ENCODE results near the gene ZNF407.
"Not testable (repeated sequence)": the region's sequence is repeated elsewhere in the genome, so short reads cannot be mapped to it uniquely, and the experiment has no call there.

ZNF407 gene

GRCh38 chr18:74950479-74950878 is 352.8 kb downstream of the ZNF407 start:
- in situ Hi-C loops (cut with MboI; ENCODE audit: low sequenced_read_pairs), result no loop called here

- in situ Hi-C loops (cut with MboI; ENCODE audit: low sequenced_read_pairs), result no loop called here
These were observed 353.6 kb downstream of the ZNF407 start for GRCh38 chr18:74951165-74951760.

DNA sequence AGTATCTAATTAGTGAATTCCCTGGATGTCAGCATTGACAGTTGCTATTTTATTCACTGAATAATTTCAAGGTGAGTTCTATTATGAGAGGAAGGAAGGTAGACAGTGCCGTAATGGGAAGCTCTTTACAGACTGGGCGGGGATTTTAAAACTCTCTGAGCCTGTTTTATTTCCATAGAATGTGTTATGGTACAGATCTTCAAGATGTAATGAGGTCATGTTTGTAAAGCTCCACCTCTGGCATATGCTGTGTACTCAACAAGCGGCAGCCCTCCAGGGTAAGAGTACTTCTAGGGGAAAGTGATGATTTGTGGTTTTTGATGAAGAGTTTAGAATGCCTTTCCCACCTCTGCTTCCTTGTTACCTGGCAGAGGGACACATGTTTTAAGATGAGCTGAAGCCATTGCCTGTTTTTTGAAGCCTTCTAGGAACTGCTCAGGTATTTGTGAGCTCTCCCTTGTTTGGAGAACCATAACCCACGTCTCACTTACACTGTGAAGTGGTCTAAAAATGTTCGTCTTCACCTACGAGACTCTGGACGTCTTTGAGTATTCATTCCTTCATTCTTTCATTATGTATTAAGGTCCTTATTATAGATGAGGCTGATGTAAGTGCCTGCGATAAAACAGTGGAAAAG is 360.0 kb downstream of the ZNF407 start:
- in situ Hi-C loops (cut with MboI; ENCODE audit: low sequenced_read_pairs), result no loop called here

DNA sequence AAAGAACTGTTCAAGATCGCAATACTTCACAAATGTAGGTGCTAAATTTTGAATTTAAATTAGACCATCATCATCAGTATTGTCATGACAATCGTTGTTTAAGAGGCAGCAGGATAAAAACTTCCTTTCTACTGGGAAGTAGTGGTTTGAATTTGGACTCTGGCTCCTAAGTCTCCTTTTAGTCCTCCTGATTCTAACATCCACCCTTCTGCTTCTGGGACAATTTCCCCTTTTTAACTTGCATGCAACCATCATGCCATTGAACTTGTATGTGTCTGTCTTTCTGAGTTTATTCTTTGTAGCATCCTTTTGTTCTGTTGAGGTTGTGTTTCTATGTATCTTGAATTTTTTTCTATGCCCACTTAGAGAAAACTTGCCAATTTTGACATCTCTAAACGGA is 361.5 kb downstream of the ZNF407 start:
- in situ Hi-C loops (cut with MboI; ENCODE audit: low sequenced_read_pairs), result no loop called here

- in situ Hi-C loops (cut with MboI; ENCODE audit: low sequenced_read_pairs), result no loop called here
These were observed 363.9 kb downstream of the ZNF407 start for GRCh38 chr18:74961596-74961995.

DNA sequence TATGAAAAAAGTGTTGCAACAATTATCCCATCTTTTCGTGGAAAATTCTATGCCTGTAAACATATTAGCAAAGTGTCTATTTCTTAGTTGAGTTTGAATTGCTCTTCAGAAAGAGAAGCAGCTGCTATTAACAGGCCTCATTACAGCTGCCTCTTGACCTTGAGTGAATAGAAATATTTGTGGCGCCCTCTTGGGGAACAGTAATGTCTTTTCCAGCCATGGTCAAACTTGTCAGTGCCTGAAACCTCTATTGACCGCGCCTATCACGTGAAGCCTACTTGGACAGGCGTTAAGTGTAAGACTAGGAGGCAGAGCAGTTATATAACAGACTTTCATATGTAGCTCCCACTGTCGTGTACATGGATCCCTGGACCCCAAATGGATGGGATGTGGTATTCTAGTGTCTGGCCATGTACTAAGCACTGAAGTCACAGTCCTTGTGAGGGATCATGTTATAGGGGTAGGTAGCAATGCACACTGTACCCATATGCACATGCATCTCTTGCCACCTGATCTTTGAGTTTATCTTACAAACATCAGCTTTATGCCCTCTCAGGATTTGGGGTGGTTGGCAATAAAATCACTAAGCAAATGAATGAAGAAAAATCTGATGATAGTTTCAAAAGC is 366.3 kb downstream of the ZNF407 start:
- in situ Hi-C loops (cut with MboI; ENCODE audit: low sequenced_read_pairs), result no loop called here

DNA sequence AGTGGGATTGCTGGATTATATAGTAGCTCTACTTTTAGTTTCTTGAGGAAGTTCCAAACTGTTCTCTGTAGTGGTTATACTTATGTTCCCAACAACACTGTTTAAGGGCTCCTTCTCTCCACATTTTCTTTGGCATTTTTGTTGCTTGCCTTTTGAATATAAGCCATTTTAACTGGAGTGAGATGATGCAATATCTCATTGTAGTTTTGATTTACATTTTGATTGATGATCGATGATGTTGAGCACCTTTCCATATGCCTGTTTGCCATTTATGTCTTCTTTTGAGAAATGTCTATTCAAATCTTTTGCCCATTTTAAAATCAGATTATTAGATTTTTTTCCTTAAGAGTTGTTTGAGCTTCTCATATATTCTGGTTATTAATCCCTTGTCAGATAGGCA is 368.0 kb downstream of the ZNF407 start:
- in situ Hi-C loops (cut with MboI; ENCODE audit: low sequenced_read_pairs), result no loop called here

GRCh38 chr18:74967438-74967837 is 369.8 kb downstream of the ZNF407 start:
- in situ Hi-C loops (cut with MboI; ENCODE audit: low sequenced_read_pairs), result no loop called here

- in situ Hi-C loops (cut with MboI; ENCODE audit: low sequenced_read_pairs), result no loop called here
These were observed 370.3 kb downstream of the ZNF407 start for GRCh38 chr18:74967979-74968378.

GRCh38 chr18:74971358-74971757 is 373.7 kb downstream of the ZNF407 start:
- in situ Hi-C loops (cut with MboI; ENCODE audit: low sequenced_read_pairs), result not testable (repeated sequence)

DNA sequence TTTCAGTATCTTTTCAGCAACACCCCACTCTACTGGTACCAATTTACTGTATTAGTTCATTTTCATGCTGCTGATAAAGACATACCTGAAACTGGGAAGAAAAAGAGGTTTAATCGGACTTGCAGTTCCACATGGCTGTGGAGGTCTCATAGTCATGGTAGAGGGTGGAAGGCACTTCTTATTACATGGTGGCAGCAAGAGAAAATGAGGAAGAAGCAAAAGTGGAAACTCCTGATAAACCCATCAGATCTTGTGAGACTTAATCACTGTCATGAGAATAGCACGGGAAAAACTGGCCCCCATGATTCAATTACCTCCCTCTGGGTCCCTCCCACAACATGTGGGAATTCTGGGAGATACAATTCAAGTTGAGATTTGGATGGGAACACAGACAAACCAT is 374.1 kb downstream of the ZNF407 start:
- in situ Hi-C loops (cut with MboI; ENCODE audit: low sequenced_read_pairs), result not testable (repeated sequence)

DNA sequence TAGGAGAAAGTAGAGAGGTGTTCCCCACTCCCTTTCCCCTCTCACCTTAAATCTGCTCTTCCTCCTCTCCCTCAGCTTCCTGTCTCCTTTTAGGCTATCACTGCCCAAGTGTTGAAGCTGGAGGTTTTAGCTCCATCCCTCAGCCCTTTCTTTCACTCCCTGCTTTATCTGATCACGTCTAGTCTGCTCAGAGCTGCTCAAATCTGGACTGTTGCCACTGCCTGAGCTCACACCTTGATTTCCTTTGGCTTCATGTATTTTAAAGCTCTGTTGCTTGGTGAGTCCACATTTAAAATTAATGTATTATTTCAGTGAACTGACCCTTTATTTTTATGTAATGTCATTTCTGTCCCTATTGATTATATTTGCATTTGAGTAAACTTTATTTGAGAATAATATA is 374.7 kb downstream of the ZNF407 start:
- in situ Hi-C loops (cut with MboI; ENCODE audit: low sequenced_read_pairs), result no loop called here

- in situ Hi-C loops (cut with MboI; ENCODE audit: low sequenced_read_pairs), result no loop called here
These were observed 377.3 kb downstream of the ZNF407 start for GRCh38 chr18:74975001-74975400.

- in situ Hi-C loops (cut with MboI; ENCODE audit: low sequenced_read_pairs), result no loop called here
These were observed 378.8 kb downstream of the ZNF407 start for GRCh38 chr18:74976331-74976909.

DNA sequence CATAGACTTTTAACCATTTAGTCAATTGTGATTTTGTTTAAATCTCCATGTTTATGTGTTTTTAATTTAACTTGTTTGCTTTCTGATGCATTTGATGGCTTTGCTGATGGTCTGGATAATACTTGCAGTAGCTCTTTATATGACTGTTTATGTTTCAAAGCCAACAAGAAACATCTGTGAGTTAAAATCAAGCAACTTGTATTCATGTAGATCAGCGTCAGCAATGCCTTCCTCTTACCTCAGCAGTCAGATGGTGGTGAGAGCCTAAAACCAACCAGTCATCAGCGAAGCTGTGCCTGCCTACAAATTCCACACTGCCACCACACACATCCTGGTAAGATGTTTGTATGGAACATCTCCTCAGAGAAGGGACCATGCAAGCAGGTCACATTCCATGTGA is 379.4 kb downstream of the ZNF407 start:
- in situ Hi-C loops (cut with MboI; ENCODE audit: low sequenced_read_pairs), result no loop called here

DNA sequence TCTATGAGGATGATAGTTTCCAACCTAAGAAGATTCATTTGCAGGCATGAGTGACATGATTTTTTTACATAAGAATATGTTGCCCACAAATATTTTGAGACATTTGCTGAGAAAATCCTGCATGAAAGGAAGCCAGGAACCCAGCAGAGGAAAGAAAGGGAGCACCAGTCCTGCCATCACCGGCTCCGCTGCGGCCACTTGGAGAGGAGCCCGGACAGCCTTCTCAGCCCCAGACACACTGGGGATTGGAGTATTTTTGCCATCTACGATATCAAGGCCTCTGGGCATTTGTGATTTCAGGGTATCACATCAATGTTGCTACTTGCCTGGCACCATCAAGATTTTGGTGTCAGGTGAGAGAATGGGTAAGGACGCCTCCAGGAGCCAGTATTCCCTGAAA is 383.0 kb downstream of the ZNF407 start:
- in situ Hi-C loops (cut with MboI; ENCODE audit: low sequenced_read_pairs), result no loop called here

DNA sequence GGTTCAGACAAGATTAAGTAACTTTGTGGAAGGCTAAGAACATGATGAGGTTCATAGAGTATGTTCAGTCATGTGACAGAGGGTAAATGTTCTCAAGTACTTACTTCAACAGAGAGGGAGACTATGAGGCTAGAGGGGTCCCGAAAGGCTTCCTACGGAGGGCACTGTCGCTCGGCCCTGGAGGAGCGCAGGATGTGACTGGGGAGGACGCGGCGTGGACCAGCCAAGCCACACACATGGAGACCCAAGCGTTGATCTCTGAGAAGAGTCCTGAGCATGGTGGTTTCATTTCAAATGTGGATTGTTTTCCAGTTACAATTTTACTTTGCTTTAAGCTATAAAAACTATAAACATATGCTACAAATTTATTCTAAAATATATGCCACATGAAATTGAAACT is 383.8 kb downstream of the ZNF407 start:
- in situ Hi-C loops (cut with MboI; ENCODE audit: low sequenced_read_pairs), result no loop called here

DNA sequence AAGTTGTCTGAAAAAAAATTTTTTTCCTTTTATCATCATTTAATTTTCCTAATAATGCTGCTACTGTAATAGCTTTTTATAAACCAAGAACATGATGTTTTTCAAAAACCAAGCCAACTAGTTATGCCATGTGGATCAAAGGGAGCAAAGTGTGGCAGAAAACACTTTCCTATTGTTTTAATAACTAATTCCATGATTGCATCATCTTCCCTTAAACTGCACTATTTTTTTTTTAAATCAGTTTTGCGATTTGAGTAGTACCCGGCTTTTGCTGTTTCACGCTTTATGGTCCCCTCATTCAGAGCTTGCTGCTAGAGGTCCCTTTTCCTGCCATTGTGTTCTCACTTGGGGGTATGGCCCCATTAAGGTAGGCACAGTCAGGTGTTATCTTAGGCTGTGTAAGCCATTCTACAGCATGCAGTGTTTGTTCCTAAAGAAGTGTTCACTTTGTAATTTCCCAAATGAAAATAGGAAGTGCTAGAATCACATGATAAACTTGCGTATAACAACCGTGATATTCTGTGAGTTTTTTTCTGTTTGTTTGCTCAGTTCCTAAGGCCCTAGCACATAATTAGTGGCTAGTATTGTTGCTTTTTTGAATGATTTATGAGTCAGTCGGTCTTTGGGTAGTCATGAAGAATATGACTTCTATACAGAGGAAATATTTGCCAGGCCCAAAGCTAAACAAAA is 385.4 kb downstream of the ZNF407 start:
- in situ Hi-C loops (cut with MboI; ENCODE audit: low sequenced_read_pairs), result no loop called here

- in situ Hi-C loops (cut with MboI; ENCODE audit: low sequenced_read_pairs), result no loop called here
These were observed 391.5 kb downstream of the ZNF407 start for GRCh38 chr18:74989134-74989533.

DNA sequence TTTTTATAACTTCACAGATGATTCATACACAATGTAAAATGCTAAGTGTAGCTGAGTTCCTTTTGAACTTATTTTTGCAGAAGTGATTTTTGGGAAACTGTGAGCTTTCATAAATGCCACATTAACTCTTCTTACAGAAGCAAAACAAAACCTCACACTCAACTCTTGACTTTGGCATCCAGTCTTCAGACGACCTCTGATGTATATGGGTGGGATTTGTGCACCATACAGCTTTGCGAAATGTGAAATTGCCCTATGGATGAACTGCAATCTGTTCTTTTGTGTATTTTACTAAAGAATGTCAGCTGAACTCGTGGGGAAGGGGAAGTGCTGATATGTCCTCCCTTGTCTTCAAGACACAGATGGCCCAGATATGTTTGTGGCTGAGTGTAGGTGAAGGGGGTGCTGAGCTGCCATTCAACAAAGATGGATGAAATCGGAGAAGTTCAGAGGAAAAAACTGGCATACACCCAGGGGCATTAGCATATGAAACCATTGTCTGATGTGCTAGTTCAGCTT is 393.0 kb downstream of the ZNF407 start:
- in situ Hi-C loops (cut with MboI; ENCODE audit: low sequenced_read_pairs), result no loop called here
